Right ventricle myocardium superior (tissue), 1 donor: Measurements from ENCODE around the gene CDH6. TPM values are rescaled to one million over a fixed set of nuclear protein-coding genes. Genes with fewer than 3 reads are reported as not detected.

Source experiments
- ATAC-seq: fragments of 200-7000 bp; cut with Tn5 transposase; one replicate; pipeline ENCODE4 v1.9.1; 2020; ENCODE audit warnings: mild to moderate bottlenecking; ENCODE audit not compliant: poor library complexity
- DNase-seq: peaks from one replicate; pipeline ENCODE4 v3.0.0-alpha.2; 2020
- intact Hi-C: fragments of 100-400 bp; cut with DNase I; formaldehyde crosslinking; loops from one replicate; pipeline ENCODE4 v1.11.2; 2022
- total RNA-seq: library from RNA; stranded (reverse); fragmentation: NEBNext Ultra II Directional; extraction: Animal tissue kit (Norgen Biotek cat#: 25700); gene quantifications from one replicate; pipeline ENCODE4 v1.2.1, GENCODE V29; 2021
- donor health status: DM: no; HTN: yes; CAD: no; lungs with severe emphysema.

CDH6 gene
- total RNA-seq, 1 donor from 2014 or later = 3.1 TPM

DNA sequence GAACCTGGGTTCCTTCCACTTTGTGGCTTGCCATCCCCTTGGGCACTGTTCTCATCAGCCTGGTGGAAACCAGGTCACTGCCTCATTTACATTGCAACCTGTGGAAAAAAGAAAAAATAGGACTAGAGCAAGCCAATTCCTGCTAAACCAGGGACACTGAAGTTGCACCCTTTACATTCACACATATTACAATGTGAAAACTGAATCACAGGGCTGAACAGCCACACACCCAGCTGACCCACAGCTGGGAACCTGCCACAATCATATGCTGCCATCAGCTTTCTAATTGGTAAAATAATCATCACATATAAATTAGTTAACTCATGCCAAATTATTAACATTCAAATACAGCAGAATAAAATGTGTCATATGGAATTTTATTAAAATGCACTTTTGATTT, 94.5 kb downstream of the CDH6 start:
- DNase-seq (no peak), ATAC-seq (no peak)
- intact Hi-C loops = no loop called here

DNA sequence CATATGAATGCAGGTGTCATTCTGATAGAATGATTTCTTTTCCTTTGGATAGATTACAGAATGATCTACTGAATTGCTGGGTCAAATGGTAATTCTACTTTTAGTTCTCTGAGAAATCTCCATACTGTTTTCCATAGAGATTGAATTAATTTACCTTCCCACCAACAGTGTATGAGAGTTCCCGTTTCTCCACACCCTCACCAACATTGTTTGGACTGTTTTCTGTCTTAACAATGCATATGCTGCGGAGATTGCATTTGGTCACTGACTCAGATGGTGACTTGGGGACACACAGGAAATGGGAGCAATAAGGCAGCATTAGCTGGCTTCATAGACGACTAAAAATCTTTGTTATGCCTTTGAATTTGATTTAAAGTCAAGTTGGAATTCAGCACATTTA, 95.9 kb downstream of the CDH6 start:
- DNase-seq (no peak), ATAC-seq (no peak)
- intact Hi-C loops = no loop called here

- DNase-seq (no peak), ATAC-seq (no peak)
- intact Hi-C loops = no loop called here
Observed at GRCh38 chr5:31291323-31291854, 97.9 kb downstream of the CDH6 start.

GRCh38 chr5:31300501-31300900, 107.0 kb downstream of the CDH6 start:
- DNase-seq (no peak), ATAC-seq (no peak)
- intact Hi-C loops = no loop called here

- no peak for ATAC-seq
Observed at GRCh38 chr5:31301833-31302232, 108.3 kb downstream of the CDH6 start.

DNA sequence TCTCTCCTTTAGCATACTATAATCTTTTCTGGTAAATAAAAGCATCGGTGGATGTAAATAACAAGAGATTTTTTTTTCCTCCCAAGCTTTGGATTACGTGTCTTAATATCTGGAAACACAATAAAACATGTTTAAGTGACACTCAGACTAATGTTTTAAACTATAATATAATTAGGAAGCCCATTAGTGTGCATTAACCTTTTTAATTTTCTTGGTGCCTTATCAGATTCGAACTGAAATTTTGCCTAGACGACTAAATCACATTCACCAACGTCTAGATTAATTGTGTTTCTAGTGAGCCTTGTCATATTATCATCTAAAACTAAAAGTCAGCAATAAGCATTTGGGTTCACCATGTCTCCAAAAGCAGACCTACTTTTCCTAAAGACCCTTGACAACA, 110.2 kb downstream of the CDH6 start:
- intact Hi-C loops = no loop called here
- ATAC-seq = no peak
- no peak for DNase-seq

More at GRCh38 chr5:31301833-31302232, 108.3 kb downstream of the CDH6 start:
- DNase-seq = no peak
- intact Hi-C loops = no loop called here

DNA sequence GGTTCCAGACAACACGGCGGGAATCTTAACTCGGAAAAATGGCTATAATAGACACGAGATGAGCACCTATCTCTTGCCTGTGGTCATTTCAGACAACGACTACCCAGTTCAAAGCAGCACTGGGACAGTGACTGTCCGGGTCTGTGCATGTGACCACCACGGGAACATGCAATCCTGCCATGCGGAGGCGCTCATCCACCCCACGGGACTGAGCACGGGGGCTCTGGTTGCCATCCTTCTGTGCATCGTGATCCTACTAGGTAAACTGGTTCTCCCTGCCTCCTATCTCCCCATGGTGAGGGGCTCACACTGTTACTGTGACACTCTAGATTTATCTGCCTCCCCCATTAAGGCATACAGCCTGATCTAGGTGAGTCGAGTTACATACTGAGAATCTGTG, 124.2 kb downstream of the CDH6 start:
- ATAC-seq (no peak), DNase-seq (no peak)
- intact Hi-C loops = no loop called here

- DNase-seq (no peak), ATAC-seq (no peak)
- intact Hi-C loops = no loop called here
Observed at GRCh38 chr5:31319335-31319734, 125.8 kb downstream of the CDH6 start.

DNA sequence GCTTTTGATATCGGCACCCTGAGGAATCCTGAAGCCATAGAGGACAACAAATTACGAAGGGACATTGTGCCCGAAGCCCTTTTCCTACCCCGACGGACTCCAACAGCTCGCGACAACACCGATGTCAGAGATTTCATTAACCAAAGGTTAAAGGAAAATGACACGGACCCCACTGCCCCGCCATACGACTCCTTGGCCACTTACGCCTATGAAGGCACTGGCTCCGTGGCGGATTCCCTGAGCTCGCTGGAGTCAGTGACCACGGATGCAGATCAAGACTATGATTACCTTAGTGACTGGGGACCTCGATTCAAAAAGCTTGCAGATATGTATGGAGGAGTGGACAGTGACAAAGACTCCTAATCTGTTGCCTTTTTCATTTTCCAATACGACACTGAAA, 129.5 kb downstream of the CDH6 start:
- ATAC-seq (no peak), DNase-seq (no peak)
- intact Hi-C loops = no loop called here

- no peak for ATAC-seq
Observed at GRCh38 chr5:31324842-31325241, 131.4 kb downstream of the CDH6 start.

GRCh38 chr5:31328040-31328733, 134.7 kb downstream of the CDH6 start:
- no peak for DNase-seq
- intact Hi-C loops = no loop called here
- no peak for ATAC-seq

More at GRCh38 chr5:31324842-31325241, 131.4 kb downstream of the CDH6 start:
- DNase-seq = no peak
- intact Hi-C loops = no loop called here

- intact Hi-C loops = no loop called here
- no peak for ATAC-seq
Observed at GRCh38 chr5:31329715-31330114, 136.2 kb downstream of the CDH6 start.

GRCh38 chr5:31332160-31332559, 138.7 kb downstream of the CDH6 start:
- intact Hi-C loops = no loop called here

More at GRCh38 chr5:31329715-31330114, 136.2 kb downstream of the CDH6 start:
- no peak for DNase-seq

GRCh38 chr5:31333475-31333874, 140.0 kb downstream of the CDH6 start:
- intact Hi-C loops = no loop called here
- ATAC-seq (no peak), DNase-seq (no peak)

More at GRCh38 chr5:31332160-31332559, 138.7 kb downstream of the CDH6 start:
- DNase-seq = no peak
- ATAC-seq = no peak

GRCh38 chr5:31334061-31334860, 140.8 kb downstream of the CDH6 start:
- intact Hi-C loops = no loop called here
- ATAC-seq (no peak), DNase-seq (no peak)

- ATAC-seq (no peak), DNase-seq (no peak)
- intact Hi-C loops = no loop called here
Observed at GRCh38 chr5:31335456-31335855, 142.0 kb downstream of the CDH6 start.

DNA sequence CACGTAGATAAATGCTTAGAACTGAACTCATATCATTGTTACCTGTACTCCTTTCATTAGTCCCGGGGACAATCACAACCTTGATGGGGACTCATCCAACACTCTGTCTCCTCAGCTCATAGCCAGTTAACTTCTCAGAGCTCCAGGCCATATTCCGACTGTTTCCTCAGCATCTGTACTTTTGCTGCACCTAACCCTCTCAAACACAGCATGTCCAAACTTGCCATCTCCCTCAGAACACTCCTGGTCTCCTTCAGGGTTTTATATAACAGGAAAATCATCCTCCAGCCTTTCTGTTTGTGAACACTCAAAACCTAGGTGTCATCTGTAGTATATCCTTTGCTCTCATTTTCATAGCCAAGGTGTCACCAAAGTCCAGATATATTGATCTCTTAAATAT, 150.5 kb downstream of the CDH6 start:
- intact Hi-C loops = no loop called here
- DNase-seq (no peak), ATAC-seq (no peak)

- no peak for DNase-seq
- intact Hi-C loops = no loop called here
- no peak for ATAC-seq
Observed at GRCh38 chr5:31346896-31347551, 153.5 kb downstream of the CDH6 start.

DNA sequence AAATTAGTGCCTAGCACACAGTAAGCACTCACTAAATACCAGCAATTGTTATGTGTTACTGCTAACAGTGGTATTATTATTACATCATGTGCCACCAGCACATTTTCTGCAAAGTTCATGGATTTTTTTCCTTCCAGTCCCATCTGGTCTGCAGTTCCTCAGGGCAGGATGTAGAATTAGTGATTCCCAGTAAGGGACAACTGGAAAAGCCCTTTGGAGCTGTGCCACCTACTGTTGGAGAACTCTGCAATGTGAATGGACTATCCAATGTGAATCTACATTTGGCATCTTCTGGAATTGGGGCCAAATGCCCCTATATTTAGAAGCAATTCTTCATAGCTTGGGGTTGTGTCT, 154.0 kb downstream of the CDH6 start:
- intact Hi-C loops = no loop called here
- no peak for ATAC-seq
- no peak for DNase-seq

- DNase-seq (no peak), ATAC-seq (no peak)
- intact Hi-C loops = no loop called here
Observed at GRCh38 chr5:31350395-31350794, 156.9 kb downstream of the CDH6 start.
